Vein endothelial cell (primary cell): ENCODE data around the gene WFDC8. TPM values are rescaled to one million over a fixed set of nuclear protein-coding genes. Genes with fewer than 3 reads are reported as not detected.

ENCODE experiments used
- small RNA-seq: library from RNA; depleted of rRNA; stranded (forward); fragments of <200 nt; gene quantifications from one replicate; pipeline ENCODE3, GENCODE V24; 2012
- total RNA-seq: library from RNA; depleted of rRNA; stranded (reverse); fragments of >200 nt; gene quantifications from 2 replicates; pipeline ENCODE4 v1.2.3, GENCODE V29; 2012

Gene WFDC8
- total RNA-seq = not detected in 2 replicates

GRCh38 chr20:45579184-45579583 lies at the start of gene WFDC8:
WFDC8 (minus strand) TSS chr20:45579284; CDS start chr20:45579247, 37 bp downstream.

GRCh38 chr20:45547206-45547770 lies 31.8 kb downstream of the WFDC8 start, which contains the start of gene EPPIN:
EPPIN (minus strand) TSS chr20:45547401; CDS start chr20:45547357, 44 bp downstream.

GRCh38 chr20:45539382-45539781 lies 39.7 kb downstream of the WFDC8 start, which contains the start of gene WFDC6:
WFDC6 (minus strand) TSS chr20:45539482; CDS start chr20:45539407, 75 bp downstream.

GRCh38 chr20:45515147-45515913 lies 63.8 kb downstream of the WFDC8 start, which contains the start of gene SPINT3:
SPINT3 (minus strand) TSS chr20:45515622; CDS start chr20:45515608, 14 bp downstream.

Small RNA genes lying within 50 kb of the gene (small RNA-seq; reads per million reads assigned to genes)
- gene AL031663.1 (not detected), gene HSPD1P21 (not detected), gene RNA5SP485 (not detected)

Other genes starting within 250 kb of the WFDC8 start
- 36.8 and 59.1 TPM in 2 replicates for gene SDC4, start 230.9 kb downstream of the WFDC8 start, total RNA-seq
- gene SYS1, start 216.1 kb downstream of the WFDC8 start, total RNA-seq = 27.7 and 37.9 TPM in 2 replicates
- not detected in 2 replicates for gene TP53TG5, start 201.0 kb downstream of the WFDC8 start, total RNA-seq
- 4.9 and 8.2 TPM in 2 replicates for gene DBNDD2, start 171.0 kb downstream of the WFDC8 start, total RNA-seq
- 49.8 and 63.7 TPM in 2 replicates for gene PIGT, start 163.1 kb downstream of the WFDC8 start, total RNA-seq
- gene WFDC2, start 109.5 kb downstream of the WFDC8 start, total RNA-seq = not detected in 2 replicates
- gene SPINT3, start 63.7 kb downstream of the WFDC8 start, total RNA-seq = not detected in 2 replicates
- not detected in 2 replicates for gene WFDC6, start 39.8 kb downstream of the WFDC8 start, total RNA-seq
- not detected in 2 replicates for gene EPPIN, start 31.9 kb downstream of the WFDC8 start, total RNA-seq
- gene WFDC10A, start 50.5 kb upstream of the WFDC8 start, total RNA-seq = not detected in 2 replicates
- not detected in 2 replicates for gene WFDC9, start 52.0 kb upstream of the WFDC8 start, total RNA-seq
- not detected in 2 replicates for gene WFDC11, start 91.0 kb upstream of the WFDC8 start, total RNA-seq
- gene WFDC13, start 122.8 kb upstream of the WFDC8 start, total RNA-seq = not detected in 2 replicates
- not detected in 2 replicates for gene WFDC10B, start 125.7 kb upstream of the WFDC8 start, total RNA-seq
- gene SPINT4, start 143.1 kb upstream of the WFDC8 start, total RNA-seq = not detected in 2 replicates
- gene WFDC3, start 212.6 kb upstream of the WFDC8 start, total RNA-seq = not detected in 2 replicates
- 15.0 and 17.3 TPM in 2 replicates for gene DNTTIP1, start 212.7 kb upstream of the WFDC8 start, total RNA-seq
- gene UBE2C, start 233.4 kb upstream of the WFDC8 start, total RNA-seq = 18.9 and 23.3 TPM in 2 replicates
- 0.33 TPM in 1 of 2 replicates, not detected in the other for gene TNNC2, start 248.0 kb upstream of the WFDC8 start, total RNA-seq